Peyer's patch (tissue), 4 donors: Measurements from ENCODE around the gene SRPK3.

Experiments
- POLR2A ChIP-seq, 2 donors: fragments of 450-650 bp; IDR thresholded peaks; one replicate each; pipeline ENCODE4 v1.5.1; 2017; ENCODE audit warnings: antibody characterized with exemption in 2 of 2, mild to moderate bottlenecking in 2 of 2, moderate library complexity in 2 of 2
- TF ChIP-seq, protein P1 (sequence below), 6 experiments: fragments of 450-650 bp in 4 of 6; fragments of 200-600 bp in 2 of 6; sonication (generic) in 1 of 6; IDR thresholded peaks; one replicate each; pipeline ENCODE4 v1.5.1; 2017 to 2019; ENCODE audit warnings: antibody characterized with exemption in 6 of 6, mild to moderate bottlenecking in 3 of 6, moderate library complexity in 1 of 6

DNA sequence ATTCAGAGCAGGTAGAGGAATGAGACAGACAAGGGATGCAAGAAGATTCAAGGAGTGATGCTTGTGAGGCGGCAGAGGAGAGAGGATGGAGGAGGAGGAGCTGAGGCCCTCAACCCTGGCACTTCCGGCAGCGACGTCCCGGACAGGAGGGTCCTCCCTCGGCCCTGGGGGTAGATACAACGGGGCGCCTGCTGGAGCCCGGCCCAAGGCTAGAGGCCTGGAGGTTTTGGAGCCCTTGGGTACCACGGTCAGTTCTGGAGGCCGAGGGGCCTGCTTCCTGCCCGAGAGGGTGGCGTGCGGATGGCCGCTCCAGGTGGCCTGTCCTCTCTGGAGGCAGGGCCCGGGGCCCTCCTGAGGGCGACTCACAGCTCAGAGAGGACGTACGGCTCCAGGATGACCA lies 27.1 kb downstream of the SRPK3 start:
- TF ChIP-seq, protein P1, sequence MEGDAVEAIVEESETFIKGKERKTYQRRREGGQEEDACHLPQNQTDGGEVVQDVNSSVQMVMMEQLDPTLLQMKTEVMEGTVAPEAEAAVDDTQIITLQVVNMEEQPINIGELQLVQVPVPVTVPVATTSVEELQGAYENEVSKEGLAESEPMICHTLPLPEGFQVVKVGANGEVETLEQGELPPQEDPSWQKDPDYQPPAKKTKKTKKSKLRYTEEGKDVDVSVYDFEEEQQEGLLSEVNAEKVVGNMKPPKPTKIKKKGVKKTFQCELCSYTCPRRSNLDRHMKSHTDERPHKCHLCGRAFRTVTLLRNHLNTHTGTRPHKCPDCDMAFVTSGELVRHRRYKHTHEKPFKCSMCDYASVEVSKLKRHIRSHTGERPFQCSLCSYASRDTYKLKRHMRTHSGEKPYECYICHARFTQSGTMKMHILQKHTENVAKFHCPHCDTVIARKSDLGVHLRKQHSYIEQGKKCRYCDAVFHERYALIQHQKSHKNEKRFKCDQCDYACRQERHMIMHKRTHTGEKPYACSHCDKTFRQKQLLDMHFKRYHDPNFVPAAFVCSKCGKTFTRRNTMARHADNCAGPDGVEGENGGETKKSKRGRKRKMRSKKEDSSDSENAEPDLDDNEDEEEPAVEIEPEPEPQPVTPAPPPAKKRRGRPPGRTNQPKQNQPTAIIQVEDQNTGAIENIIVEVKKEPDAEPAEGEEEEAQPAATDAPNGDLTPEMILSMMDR (IDR thresholded peaks at IDR 0.05): no peak
- TF ChIP-seq POLR2A (IDR thresholded peaks at IDR 0.05): no peak
